ENCODE results near the gene SGCD. TPM values are rescaled to one million over a fixed set of nuclear protein-coding genes. Genes with fewer than 3 reads are reported as not detected.

SGCD gene
- total and polyA plus RNA-seq, 2 of the 4 experiments (the other 2 are of a cell fraction), result 5.8 to 10.6 TPM

- ATAC-seq (ENCODE audit: low read depth), result no peak
- Histone ChIP-seq H3K4me1 (ENCODE audit: control insufficient read depth, insufficient read depth, low read length) (peaks cover 10% of the 10 kb centered on the region), H3K56ac (ENCODE audit: extremely low read depth, insufficient read depth, low read length) (no peak overlapping the region), H3K4ac (ENCODE audit: low read depth, low read length) (no peak overlapping the region), H4K91ac (ENCODE audit: insufficient read depth, low read depth, low read length) (no peak overlapping the region), H3K23ac (ENCODE audit: low read depth, low read length) (no peak overlapping the region), H2AK9ac (replicated peaks; ENCODE audit: low read depth, low read length, poor library complexity) (no peak overlapping the region), H2BK20ac (ENCODE audit: low read depth, low read length) (no peak overlapping the region), H3K79me1 (ENCODE audit: low read depth in 1 of 2, low read length in 2 of 2) (peaks cover 0 to 21% of the 10 kb centered on the region in 2 experiments; a peak in 3 of 4 replicates), H2BK15ac (ENCODE audit: low read depth, low read length) (no peak overlapping the region), H3K9me3 (ENCODE audit: control insufficient read depth, insufficient read depth, low read length) (no peaks in the 10 kb centered on the region), H3K18ac (ENCODE audit: low read depth, low read length) (no peak overlapping the region), H3K27me3 (ENCODE audit: control insufficient read depth, insufficient read depth, low read length) (no peaks in the 10 kb centered on the region), H3K4me2 (ENCODE audit: low read depth, low read length) (no peak overlapping the region), H4K20me1 (ENCODE audit: insufficient read depth, low read length) (no peaks in the 10 kb centered on the region), H2BK5ac (ENCODE audit: low read depth, low read length, poor library complexity, severe bottlenecking) (no peak overlapping the region), H4K5ac (ENCODE audit: low read depth, low read length) (no peak overlapping the region; the same call in 1 of the 2 replicates), H3K14ac (replicated peaks; ENCODE audit: low read depth, low read length) (no peak overlapping the region), H3K9ac (ENCODE audit: low read depth, low read length) (no peak overlapping the region), H2AFZ (replicated peaks; ENCODE audit: low read length, poor library complexity) (no peak overlapping the region), H4K8ac (ENCODE audit: low read depth in 2 of 2, low read length in 2 of 2) (no peak overlapping the region), H3K36me3 (ENCODE audit: control insufficient read depth, insufficient read depth, low read length) (peaks cover 18% of the 10 kb centered on the region), H3K4me3 (ENCODE audit: insufficient read depth, low read depth, low read length) (no peak overlapping the region), H3K9me1 (ENCODE audit: insufficient read depth, low read length) (peaks cover 7% of the 10 kb centered on the region), H3K27ac (ENCODE audit: insufficient read depth, low read length) (no peak overlapping the region), H2BK120ac (ENCODE audit: low read depth, low read length) (no peak overlapping the region), H2AK5ac (ENCODE audit: low read depth, low read length) (no peak overlapping the region)
- in situ Hi-C loops (cut with MboI; ENCODE audit: low sequenced_read_pairs), result no loop called here
- dilution Hi-C loops (cut with HindIII; ENCODE audit: low sequenced_read_pairs, unreplicated experiment), result no loop called here
- no peak for TF ChIP-seq FOS (IDR thresholded peaks at IDR 0.05; ENCODE audit: low read depth, low read length)
- no peak for TF ChIP-seq SMC3 (IDR thresholded peaks at IDR 0.05; ENCODE audit: low read depth, low read length)
- TF ChIP-seq CTCF (conservative IDR thresholded peaks at IDR 0.05; ENCODE audit: low read depth, low read length), result no peak
- no peak for TF ChIP-seq USF2 (IDR thresholded peaks at IDR 0.05; ENCODE audit: low read depth, low read length)
- TF ChIP-seq RFX5 (IDR thresholded peaks at IDR 0.05; ENCODE audit: low read depth, low read length), result no peak
- TF ChIP-seq RAD21 (IDR thresholded peaks at IDR 0.05; ENCODE audit: low read length), result no peak
- TF ChIP-seq NFE2L2 (IDR thresholded peaks at IDR 0.05; ENCODE audit: low read depth, low read length), result no peak
- no peak for TF ChIP-seq MAFK (IDR thresholded peaks at IDR 0.05; ENCODE audit: low read depth, low read length)
- TF ChIP-seq CEBPB (IDR thresholded peaks at IDR 0.05; ENCODE audit: low read depth, low read length), result no peak
- TF ChIP-seq, protein P1, sequence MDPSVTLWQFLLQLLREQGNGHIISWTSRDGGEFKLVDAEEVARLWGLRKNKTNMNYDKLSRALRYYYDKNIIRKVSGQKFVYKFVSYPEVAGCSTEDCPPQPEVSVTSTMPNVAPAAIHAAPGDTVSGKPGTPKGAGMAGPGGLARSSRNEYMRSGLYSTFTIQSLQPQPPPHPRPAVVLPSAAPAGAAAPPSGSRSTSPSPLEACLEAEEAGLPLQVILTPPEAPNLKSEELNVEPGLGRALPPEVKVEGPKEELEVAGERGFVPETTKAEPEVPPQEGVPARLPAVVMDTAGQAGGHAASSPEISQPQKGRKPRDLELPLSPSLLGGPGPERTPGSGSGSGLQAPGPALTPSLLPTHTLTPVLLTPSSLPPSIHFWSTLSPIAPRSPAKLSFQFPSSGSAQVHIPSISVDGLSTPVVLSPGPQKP (IDR thresholded peaks at IDR 0.05; ENCODE audit: borderline replicate concordance, low read depth, low read length), result no peak
- TF ChIP-seq BHLHE40 (IDR thresholded peaks at IDR 0.05; ENCODE audit: low read depth, low read length), result no peak
- no peak for TF ChIP-seq CHD1 (IDR thresholded peaks at IDR 0.05; ENCODE audit: low read depth, low read length)
- TF ChIP-seq RCOR1 (IDR thresholded peaks at IDR 0.05; ENCODE audit: insufficient replicate concordance, low read length), result no peak
- no peak for TF ChIP-seq MXI1 (IDR thresholded peaks at IDR 0.05; ENCODE audit: borderline replicate concordance, low read depth, low read length)
- no peak for TF ChIP-seq POLR2A (IDR thresholded peaks at IDR 0.05; ENCODE audit: low read depth, low read length)
- TF ChIP-seq MAZ (IDR thresholded peaks at IDR 0.05; ENCODE audit: borderline replicate concordance, low read depth, low read length), result no peak
- DNase-seq, result no peak
- CTCF ChIA-PET, result no interaction called here
- WGBS, 2 experiments (ENCODE audit: extremely low coverage in 2 of 2, insufficient read length in 1 of 2), result no CpG with 5 or more reads among the region's 1 CpG
- BruUV-seq (replicated peaks), result no TSS peak
- POLR2A ChIA-PET (ENCODE audit: unreplicated experiment), result no interaction called here
- intact Hi-C loops (cut with micrococcal nuclease), result no loop called here
Observed at GRCh38 chr5:156331181-156331580, 4.2 kb downstream of the SGCD start.

Measured in IMR-90 (cell line).